ENCODE measurements around the gene BLOC1S3.

- TF ChIP-seq CTCF (IDR thresholded peaks at IDR 0.05) (no peak), ZFX (IDR thresholded peaks at IDR 0.05; ENCODE audit: borderline replicate concordance) (no peak)
Measured at GRCh38 chr19:45152504-45153338, 25.9 kb upstream of the BLOC1S3 start.
